D721Med (cell line): ENCODE data around the gene PGGHG.

ENCODE experiments used
- DNase-seq: peaks from one replicate; pipeline ENCODE4 v3.0.0; 2011; ENCODE audit warnings: low spot score; ENCODE audit not compliant: insufficient read length
- FAIRE-seq: peaks from 2 replicates; lab custom pipeline; 2011; peaks lifted over from hg19 to GRCh38; lab: Jason Lieb, UNC
- CTCF ChIP-seq: IDR thresholded peaks from 2 replicates; pipeline ENCODE4 v1.5.1; 2012; ENCODE audit warnings: mild to moderate bottlenecking, control low read depth; ENCODE audit not compliant: insufficient read depth; ENCODE audit errors: missing control alignments

PGGHG gene

GRCh38 chr11:287821-288477, 977 bp upstream of the PGGHG start:
- TF ChIP-seq CTCF = no peak
- no peak for FAIRE-seq
- no peak for DNase-seq

- no peak for FAIRE-seq
- TF ChIP-seq CTCF = no peak
- DNase-seq = no peak
Observed at GRCh38 chr11:289398-289711, 429 bp downstream of the PGGHG start.

- FAIRE-seq (no peak), DNase-seq (no peak)
- no peak for TF ChIP-seq CTCF
Observed at GRCh38 chr11:289712-290620, 1.0 kb downstream of the PGGHG start.

GRCh38 chr11:290621-291231, 1.8 kb downstream of the PGGHG start:
- DNase-seq (no peak), FAIRE-seq (no peak)
- TF ChIP-seq CTCF = no peak

- DNase-seq = no peak
- FAIRE-seq = no peak
- TF ChIP-seq CTCF = no peak
Observed at GRCh38 chr11:291281-292210, 2.6 kb downstream of the PGGHG start.

- DNase-seq (no peak), FAIRE-seq (no peak)
- no peak for TF ChIP-seq CTCF
Observed at GRCh38 chr11:292211-293121, 3.5 kb downstream of the PGGHG start.
